K562 (cell line): Measurements from ENCODE around the gene CCDC144A.
"Not testable (repeated sequence)": the region's sequence is repeated elsewhere in the genome, so short reads cannot be mapped to it uniquely, and the experiment has no call there.

Source experiments
- FOXA1 ChIP-seq: fragments of 450-650 bp; IDR thresholded peaks from 2 replicates; pipeline ENCODE4 v1.6.1; 2016; ENCODE audit warnings: mild to moderate bottlenecking, borderline replicate concordance
- KLF16 ChIP-seq: IDR thresholded peaks from 2 replicates; pipeline ENCODE4 v1.6.1; 2016; ENCODE audit warnings: antibody characterized with exemption
- MAFK ChIP-seq: IDR thresholded peaks from 2 replicates; pipeline ENCODE4 v1.6.1; 2011; ENCODE audit warnings: low read length, improper control_type of control experiment
- MTA3 ChIP-seq: fragments of 450-650 bp; formaldehyde crosslinking; IDR thresholded peaks from 2 replicates; pipeline ENCODE4 v1.6.1; 2017; ENCODE audit warnings: mild to moderate bottlenecking, borderline replicate concordance
- NBN ChIP-seq: fragments of 450-650 bp; IDR thresholded peaks from 2 replicates; pipeline ENCODE4 v1.6.1; 2016; ENCODE audit warnings: low read depth, mild to moderate bottlenecking
- NKRF ChIP-seq: fragments of 450-650 bp; IDR thresholded peaks from 2 replicates; pipeline ENCODE4 v1.6.1; 2016; ENCODE audit warnings: borderline replicate concordance
- POLR2AphosphoS5 ChIP-seq: IDR thresholded peaks from 2 replicates; pipeline ENCODE4 v1.6.1; 2011; ENCODE audit warnings: mild to moderate bottlenecking, low read depth, low read length, moderate library complexity; ENCODE audit not compliant: control insufficient read depth, insufficient read depth
- TBL1XR1 ChIP-seq, 2 experiments: IDR thresholded peaks; 2 replicates each; pipeline ENCODE4 v1.6.1; 2012; ENCODE audit warnings: improper control_type of control experiment in 2 of 2, low read length in 2 of 2, mild to moderate bottlenecking in 1 of 2
- U2AF2 ChIP-seq: fragments of 200-400 bp; formaldehyde crosslinking; optimal IDR thresholded peaks from 2 replicates; pipeline ENCODE3; 2017; ENCODE audit warnings: low read depth, mild to moderate bottlenecking, low read length
- ZBTB8A ChIP-seq: fragments of 450-650 bp; IDR thresholded peaks from 2 replicates; pipeline ENCODE4 v1.6.1; 2018; ENCODE audit warnings: mild to moderate bottlenecking, moderate library complexity; ENCODE audit not compliant: partially characterized antibody
- ZNF551 ChIP-seq: fragments of 250-450 bp; sonication (Bioruptor Pico); IDR thresholded peaks from 2 replicates; pipeline ENCODE4 v1.5.0; 2021; ENCODE audit warnings: mild to moderate bottlenecking, moderate library complexity
- ZNF609 ChIP-seq: sonication (generic); formaldehyde crosslinking; IDR thresholded peaks from 2 replicates; pipeline ENCODE4 v1.8.1; 2023; ENCODE audit warnings: missing genetic modification reagents, mild to moderate bottlenecking, borderline replicate concordance
- TF ChIP-seq, protein P1 (sequence below), 3 experiments: IDR thresholded peaks in 2 of 3; conservative IDR thresholded peaks in 1 of 3; 2 replicates each; pipeline ENCODE4 v1.5.1; 2011 to 2012; ENCODE audit warnings: low read length in 3 of 3, mild to moderate bottlenecking in 3 of 3, control low read depth in 2 of 3, improper control_type of control experiment in 1 of 3, inconsistent platforms in 1 of 3, low read depth in 1 of 3, mixed read lengths in 1 of 3, moderate library complexity in 1 of 3; ENCODE audit not compliant: insufficient read depth in 2 of 3
- TF ChIP-seq, protein P2 (sequence below): fragments of 200-400 bp; formaldehyde crosslinking; IDR thresholded peaks from 2 replicates; pipeline ENCODE4 v1.6.1; 2017; ENCODE audit warnings: mild to moderate bottlenecking, low read depth, low read length, moderate library complexity

DNA sequence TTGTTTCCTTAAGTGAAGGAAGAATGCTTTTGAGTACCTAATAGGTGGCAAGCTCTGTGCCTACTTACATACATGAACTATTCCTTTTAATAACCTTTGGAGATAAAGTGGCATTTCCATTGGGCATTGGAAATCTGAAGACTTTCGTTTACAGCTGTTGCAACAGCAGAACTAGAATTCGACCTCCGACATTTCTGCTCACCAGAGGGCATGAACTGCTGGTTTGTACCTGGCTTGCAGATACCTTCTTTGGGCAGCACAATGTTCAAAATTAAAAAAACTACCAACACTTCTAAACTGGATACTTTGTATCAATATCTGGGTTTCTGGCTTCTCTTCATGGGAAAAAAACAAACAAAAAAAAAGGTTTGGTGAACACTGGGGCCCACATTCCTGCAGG, 99.6 kb downstream of the CCDC144A start:
- TF ChIP-seq ZNF551 (CRISPR knock-in tag); ZBTB8A; U2AF2; MTA3; NBN; TBL1XR1 (IDR thresholded peaks at IDR 0.05; ENCODE audit: low read length in 2 of 2); KLF16; POLR2AphosphoS5; NKRF; FOXA1; MAFK; ZNF609 (CRISPR knock-in tag): not testable (repeated sequence)
- TF ChIP-seq, protein P1, sequence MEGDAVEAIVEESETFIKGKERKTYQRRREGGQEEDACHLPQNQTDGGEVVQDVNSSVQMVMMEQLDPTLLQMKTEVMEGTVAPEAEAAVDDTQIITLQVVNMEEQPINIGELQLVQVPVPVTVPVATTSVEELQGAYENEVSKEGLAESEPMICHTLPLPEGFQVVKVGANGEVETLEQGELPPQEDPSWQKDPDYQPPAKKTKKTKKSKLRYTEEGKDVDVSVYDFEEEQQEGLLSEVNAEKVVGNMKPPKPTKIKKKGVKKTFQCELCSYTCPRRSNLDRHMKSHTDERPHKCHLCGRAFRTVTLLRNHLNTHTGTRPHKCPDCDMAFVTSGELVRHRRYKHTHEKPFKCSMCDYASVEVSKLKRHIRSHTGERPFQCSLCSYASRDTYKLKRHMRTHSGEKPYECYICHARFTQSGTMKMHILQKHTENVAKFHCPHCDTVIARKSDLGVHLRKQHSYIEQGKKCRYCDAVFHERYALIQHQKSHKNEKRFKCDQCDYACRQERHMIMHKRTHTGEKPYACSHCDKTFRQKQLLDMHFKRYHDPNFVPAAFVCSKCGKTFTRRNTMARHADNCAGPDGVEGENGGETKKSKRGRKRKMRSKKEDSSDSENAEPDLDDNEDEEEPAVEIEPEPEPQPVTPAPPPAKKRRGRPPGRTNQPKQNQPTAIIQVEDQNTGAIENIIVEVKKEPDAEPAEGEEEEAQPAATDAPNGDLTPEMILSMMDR (IDR thresholded peaks at IDR 0.05 in 2 of 3, conservative IDR thresholded peaks at IDR 0.05 in 1 of 3; ENCODE audit: insufficient read depth in 2 of 3, low read depth in 1 of 3, low read length in 3 of 3): not testable (repeated sequence)
- TF ChIP-seq, protein P2, sequence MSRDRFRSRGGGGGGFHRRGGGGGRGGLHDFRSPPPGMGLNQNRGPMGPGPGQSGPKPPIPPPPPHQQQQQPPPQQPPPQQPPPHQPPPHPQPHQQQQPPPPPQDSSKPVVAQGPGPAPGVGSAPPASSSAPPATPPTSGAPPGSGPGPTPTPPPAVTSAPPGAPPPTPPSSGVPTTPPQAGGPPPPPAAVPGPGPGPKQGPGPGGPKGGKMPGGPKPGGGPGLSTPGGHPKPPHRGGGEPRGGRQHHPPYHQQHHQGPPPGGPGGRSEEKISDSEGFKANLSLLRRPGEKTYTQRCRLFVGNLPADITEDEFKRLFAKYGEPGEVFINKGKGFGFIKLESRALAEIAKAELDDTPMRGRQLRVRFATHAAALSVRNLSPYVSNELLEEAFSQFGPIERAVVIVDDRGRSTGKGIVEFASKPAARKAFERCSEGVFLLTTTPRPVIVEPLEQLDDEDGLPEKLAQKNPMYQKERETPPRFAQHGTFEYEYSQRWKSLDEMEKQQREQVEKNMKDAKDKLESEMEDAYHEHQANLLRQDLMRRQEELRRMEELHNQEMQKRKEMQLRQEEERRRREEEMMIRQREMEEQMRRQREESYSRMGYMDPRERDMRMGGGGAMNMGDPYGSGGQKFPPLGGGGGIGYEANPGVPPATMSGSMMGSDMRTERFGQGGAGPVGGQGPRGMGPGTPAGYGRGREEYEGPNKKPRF: not testable (repeated sequence)
